Measurements from ENCODE around the gene TRAF3IP1. TPM values are rescaled to one million over a fixed set of nuclear protein-coding genes. Genes with fewer than 3 reads are reported as not detected.

Gene TRAF3IP1
- total RNA-seq, 4 donors from 2014 or later, result 11.6 to 17.4 (median 15.7) TPM

DNA sequence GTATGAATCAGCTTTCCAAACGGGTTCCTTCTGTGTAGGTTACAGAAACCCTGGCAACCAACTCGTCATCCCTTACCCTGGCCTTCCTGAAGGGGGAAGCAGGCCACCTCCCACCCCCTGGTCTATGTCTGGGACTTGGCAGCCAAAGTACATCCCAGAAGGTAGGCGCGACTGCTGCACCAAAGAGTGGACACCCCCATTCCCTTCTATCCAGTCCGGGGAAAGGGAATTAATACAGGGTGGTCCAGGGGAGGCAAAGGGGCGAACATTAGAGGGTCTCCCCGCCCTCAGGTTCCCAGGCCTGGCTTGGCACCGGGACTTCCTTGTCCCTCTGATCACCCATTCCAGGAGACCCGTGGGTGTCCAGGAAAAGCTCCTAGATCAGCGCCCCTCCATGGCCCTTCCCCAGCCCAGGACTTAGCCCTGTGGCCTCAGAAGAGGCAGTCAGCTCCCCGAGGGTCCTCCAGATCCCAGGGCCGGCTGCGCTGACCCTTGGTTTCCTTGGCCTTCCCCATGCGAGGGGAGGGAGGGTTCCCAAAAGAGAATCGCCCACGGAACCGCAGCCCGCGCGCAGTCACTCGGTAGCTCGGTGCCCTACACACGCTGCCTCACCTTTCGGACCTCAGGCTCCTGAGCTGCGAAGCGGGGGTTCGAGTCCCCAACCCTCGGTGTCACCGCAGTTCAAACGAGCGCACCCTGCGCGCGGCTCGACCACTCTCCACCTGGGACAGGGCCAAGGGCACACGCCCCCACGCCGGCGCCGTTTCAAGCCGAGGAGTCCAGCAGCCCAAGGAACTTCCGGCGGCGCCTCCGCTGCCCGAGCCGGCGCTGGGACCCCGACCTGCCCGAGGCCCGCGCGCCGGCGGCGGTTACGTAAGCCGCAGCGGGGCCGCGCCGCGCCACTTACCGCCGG is 32.3 kb upstream of the TRAF3IP1 start, which contains the start of gene PER2:
Gene PER2, minus strand, starts transcription at position 874 of the 913 bp plus-strand sequence. CDS start 10,674 bp downstream, outside the sequence.
- peaks cover 0 to 67% (median 34%) of the 10 kb centered on the region in 4 donors for H3K4me1 ChIP-seq
- H3K4me3 ChIP-seq, result peak within 1 kb of the TSS; percentile 71 to 97 (median 86)
- 1% methylated on average over 25 to 31 of the region's 65 CpGs for WGBS, 2 donors
- no peaks in the 10 kb centered on the region for H3K36me3 ChIP-seq
- no peaks in the 10 kb centered on the region for H3K9me3 ChIP-seq
- H3K27ac ChIP-seq, result peak within 1 kb of the TSS; percentile 86 to 97 (median 94)
- no peaks in the 10 kb centered on the region for H3K27me3 ChIP-seq
- DNase-seq (ENCODE audit: low spot score in 2 of 2), result peak in 1 of 2 donors; percentile 56
- TF ChIP-seq EP300 (IDR thresholded peaks at IDR 0.05) (no peak), POLR2A (IDR thresholded peaks at IDR 0.05) (no peak)
- TF ChIP-seq, protein P1, sequence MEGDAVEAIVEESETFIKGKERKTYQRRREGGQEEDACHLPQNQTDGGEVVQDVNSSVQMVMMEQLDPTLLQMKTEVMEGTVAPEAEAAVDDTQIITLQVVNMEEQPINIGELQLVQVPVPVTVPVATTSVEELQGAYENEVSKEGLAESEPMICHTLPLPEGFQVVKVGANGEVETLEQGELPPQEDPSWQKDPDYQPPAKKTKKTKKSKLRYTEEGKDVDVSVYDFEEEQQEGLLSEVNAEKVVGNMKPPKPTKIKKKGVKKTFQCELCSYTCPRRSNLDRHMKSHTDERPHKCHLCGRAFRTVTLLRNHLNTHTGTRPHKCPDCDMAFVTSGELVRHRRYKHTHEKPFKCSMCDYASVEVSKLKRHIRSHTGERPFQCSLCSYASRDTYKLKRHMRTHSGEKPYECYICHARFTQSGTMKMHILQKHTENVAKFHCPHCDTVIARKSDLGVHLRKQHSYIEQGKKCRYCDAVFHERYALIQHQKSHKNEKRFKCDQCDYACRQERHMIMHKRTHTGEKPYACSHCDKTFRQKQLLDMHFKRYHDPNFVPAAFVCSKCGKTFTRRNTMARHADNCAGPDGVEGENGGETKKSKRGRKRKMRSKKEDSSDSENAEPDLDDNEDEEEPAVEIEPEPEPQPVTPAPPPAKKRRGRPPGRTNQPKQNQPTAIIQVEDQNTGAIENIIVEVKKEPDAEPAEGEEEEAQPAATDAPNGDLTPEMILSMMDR (IDR thresholded peaks at IDR 0.05), result peak in 2 of 5 experiments; percentile 20 to 23

DNA sequence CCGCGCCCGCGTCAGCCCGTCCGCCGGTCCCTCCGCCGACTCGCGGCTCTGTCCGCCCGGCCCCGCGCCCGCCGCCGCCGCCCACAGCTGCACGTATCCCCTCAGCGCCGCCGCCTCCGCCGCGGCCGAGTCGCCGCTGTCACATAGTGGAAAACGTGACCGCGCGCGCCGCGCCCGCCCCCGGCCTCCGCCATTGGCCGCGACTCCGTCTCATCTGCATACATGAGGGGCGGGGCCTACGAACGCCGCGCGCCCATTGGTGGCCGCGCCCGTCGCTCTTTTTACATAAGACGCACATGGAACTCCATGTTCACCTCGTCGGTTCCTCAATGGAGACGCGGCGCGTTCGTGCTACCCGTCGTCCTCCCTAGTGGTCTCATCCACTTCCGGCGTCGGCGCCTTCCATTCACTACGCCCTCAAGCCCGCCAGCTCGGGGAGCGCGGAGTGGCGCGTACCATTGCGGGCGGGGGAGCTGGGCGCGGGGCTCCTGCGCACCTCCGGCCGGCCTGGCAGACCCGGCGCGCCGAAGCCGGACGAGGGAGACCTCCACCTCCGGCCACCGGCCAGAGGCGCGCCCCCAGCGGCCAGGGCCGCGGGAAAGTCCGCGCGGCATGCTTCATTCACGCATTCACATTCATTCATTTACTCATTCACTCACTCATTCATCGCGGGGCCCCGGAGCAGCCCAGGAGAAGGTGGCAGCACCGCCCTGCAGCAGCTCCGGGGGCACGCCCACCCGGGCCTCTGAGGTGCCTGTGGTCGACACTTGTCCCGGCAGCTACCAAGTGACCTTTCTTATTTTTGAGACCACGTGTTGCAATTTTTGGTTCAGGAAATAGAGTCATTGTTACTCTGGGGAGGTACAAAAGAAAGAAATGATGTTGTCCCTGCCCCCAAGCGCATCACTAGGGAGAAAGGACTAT is 31.4 kb upstream of the TRAF3IP1 start:
- Histone ChIP-seq H3K4me3 (peak overlapping the region; percentile 38 to 97 (median 78)), H3K27ac (peak overlapping the region; percentile 86 to 97 (median 94)), H3K4me1 (peaks cover 0 to 57% (median 31%) of the 10 kb centered on the region in 4 donors), H3K27me3 (no peaks in the 10 kb centered on the region), H3K9me3 (no peaks in the 10 kb centered on the region), H3K36me3 (no peaks in the 10 kb centered on the region)
- 0 to 1% methylated on average over 38 to 108 of the region's 108 CpGs for WGBS, 2 donors
- DNase-seq (ENCODE audit: low spot score in 2 of 2), result peak; percentile 100
- TF ChIP-seq POLR2A (IDR thresholded peaks at IDR 0.05) (peak; percentile 81 to 89), EP300 (IDR thresholded peaks at IDR 0.05) (peak; percentile 72 to 95)
- TF ChIP-seq, protein P1 (IDR thresholded peaks at IDR 0.05), result peak; percentile 7 to 70 (median 23)

DNA sequence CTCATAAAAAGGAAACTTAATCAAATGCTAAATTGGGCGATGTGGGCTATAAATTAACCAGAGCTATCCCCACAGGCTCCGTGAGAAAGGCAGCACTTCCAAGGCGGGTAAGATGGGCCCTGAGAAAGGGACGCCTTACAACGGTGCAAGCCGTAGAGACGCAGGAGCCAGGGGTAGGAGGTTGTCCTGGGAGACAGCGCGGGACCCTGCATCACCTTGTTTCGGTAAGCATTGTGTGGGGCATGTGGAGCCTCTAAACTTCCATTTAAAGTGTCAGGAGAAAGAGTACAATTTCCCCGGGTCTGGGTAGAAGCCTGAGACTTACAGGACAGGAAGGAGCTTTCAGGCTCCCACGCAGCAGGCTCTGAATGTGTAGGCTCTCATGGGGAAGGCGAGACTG is 30.7 kb upstream of the TRAF3IP1 start:
- no peak for DNase-seq (ENCODE audit: low spot score in 2 of 2)
- peak overlapping the region; percentile 86 to 97 (median 94) for H3K27ac ChIP-seq
- H3K4me1 ChIP-seq, result peaks cover 0 to 53% (median 30%) of the 10 kb centered on the region in 4 donors
- H3K4me3 ChIP-seq, result peak overlapping the region in 3 of 4 donors; percentile 38 to 97 (median 86)
- no peaks in the 10 kb centered on the region for H3K9me3 ChIP-seq
- TF ChIP-seq, protein P1 (IDR thresholded peaks at IDR 0.05), result no peak
- TF ChIP-seq EP300 (IDR thresholded peaks at IDR 0.05) (no peak), POLR2A (IDR thresholded peaks at IDR 0.05) (no peak)
- no peaks in the 10 kb centered on the region for H3K27me3 ChIP-seq
- H3K36me3 ChIP-seq, result no peaks in the 10 kb centered on the region
- WGBS, 2 donors, result 28 to 36% methylated on average over 13 of the region's 13 CpGs

DNA sequence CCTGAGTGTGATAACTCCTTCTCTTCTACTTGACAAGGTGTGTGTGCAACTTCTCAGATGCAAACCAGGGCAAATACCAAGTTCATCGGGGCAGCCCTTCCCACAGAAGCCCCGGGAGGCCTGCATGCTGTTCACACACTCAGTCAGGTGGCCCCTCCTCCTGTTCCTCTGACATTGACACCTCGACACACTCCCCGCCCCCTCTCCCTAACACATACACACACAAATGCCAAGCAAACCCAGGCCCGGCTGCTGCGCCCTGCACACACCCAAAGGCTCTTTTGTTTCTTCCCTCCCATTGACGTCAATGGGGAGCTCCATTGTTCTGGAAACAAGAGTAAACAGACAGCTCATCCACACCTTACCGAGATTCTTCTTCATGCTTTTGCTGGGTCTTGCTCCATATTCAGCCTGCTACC is 30.2 kb upstream of the TRAF3IP1 start:
- peak overlapping the region; percentile 10 to 97 (median 91) for H3K27ac ChIP-seq
- peak in 1 of 2 donors; percentile 32 for DNase-seq (ENCODE audit: low spot score in 2 of 2)
- WGBS, 2 donors, result 36 to 51% methylated on average over 8 of the region's 8 CpGs
- peaks cover 0 to 48% (median 25%) of the 10 kb centered on the region in 4 donors for H3K4me1 ChIP-seq
- H3K9me3 ChIP-seq, result no peaks in the 10 kb centered on the region
- H3K36me3 ChIP-seq, result no peaks in the 10 kb centered on the region
- H3K4me3 ChIP-seq, result no peak overlapping the region
- no peaks in the 10 kb centered on the region for H3K27me3 ChIP-seq
- TF ChIP-seq EP300 (IDR thresholded peaks at IDR 0.05), result peak in 1 of 2 donors; percentile 46
- TF ChIP-seq POLR2A (IDR thresholded peaks at IDR 0.05), result no peak
- TF ChIP-seq, protein P1 (IDR thresholded peaks at IDR 0.05), result no peak
